GM10847 (cell line): Measurements from ENCODE around the gene RAD51B.

Experiments used
- POLR2A ChIP-seq: IDR thresholded peaks from 2 replicates; pipeline ENCODE4 v1.6.1; 2011; ENCODE audit not compliant: insufficient read length; ENCODE audit errors: extremely low read depth

Gene RAD51B

GRCh38 chr14:68466491-68466977 is 647.0 kb downstream of the RAD51B start:
- TF ChIP-seq POLR2A: no peak

DNA sequence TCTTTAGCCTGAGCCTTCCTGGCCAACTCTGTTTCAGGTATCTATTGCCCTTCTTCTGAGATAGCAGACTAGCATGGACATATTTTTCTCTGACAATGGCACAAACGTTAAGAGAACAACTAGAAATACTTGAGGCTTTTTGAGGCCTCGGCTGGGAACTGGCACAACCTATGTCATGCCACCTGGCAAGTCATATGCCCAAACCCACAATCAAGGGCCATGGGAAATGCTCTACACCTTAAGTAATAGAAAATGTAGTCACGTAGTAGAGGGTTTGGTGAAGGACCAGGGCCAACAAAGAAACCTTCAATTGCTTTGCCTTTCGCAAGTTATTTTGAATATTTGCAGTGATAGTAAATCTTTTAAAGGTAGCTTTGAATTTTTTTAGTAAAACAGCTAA is 647.8 kb downstream of the RAD51B start:
- no peak for TF ChIP-seq POLR2A

DNA sequence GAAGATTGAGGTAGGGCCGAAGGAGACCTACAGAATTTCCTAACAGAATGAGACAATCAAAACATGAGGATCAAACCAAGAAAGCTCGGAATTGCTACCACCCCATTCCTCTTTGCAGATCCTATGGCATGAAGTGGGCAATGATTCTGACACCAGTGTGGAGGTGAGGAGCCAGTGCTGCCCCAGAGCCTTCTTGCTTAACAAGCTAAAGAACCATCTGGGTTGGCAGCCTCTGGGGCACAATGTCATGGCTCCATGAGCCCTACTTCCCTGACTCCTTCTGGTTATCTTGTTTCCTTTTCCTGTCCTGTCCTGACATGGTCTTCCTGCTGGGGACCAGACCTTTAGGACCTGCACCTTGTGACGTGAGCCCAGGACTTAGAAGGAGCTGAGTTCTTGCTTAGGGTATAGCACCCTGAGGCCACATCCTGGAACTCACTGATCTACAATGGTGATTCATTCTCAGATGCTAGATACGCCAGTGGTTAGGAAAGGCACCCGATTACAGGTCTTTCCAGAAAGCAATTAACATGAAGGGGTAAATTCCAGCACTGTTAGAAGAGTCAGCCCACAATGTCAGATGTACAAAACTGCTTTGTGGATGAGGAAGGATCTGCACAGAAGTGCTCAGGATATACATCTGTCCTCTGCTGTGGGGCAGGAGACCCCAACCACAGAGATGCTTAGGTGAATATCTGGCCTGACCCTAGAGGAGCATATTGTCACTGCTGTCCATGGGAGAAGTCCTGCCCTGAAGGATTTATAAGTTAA is 649.0 kb downstream of the RAD51B start:
- TF ChIP-seq POLR2A: no peak

DNA sequence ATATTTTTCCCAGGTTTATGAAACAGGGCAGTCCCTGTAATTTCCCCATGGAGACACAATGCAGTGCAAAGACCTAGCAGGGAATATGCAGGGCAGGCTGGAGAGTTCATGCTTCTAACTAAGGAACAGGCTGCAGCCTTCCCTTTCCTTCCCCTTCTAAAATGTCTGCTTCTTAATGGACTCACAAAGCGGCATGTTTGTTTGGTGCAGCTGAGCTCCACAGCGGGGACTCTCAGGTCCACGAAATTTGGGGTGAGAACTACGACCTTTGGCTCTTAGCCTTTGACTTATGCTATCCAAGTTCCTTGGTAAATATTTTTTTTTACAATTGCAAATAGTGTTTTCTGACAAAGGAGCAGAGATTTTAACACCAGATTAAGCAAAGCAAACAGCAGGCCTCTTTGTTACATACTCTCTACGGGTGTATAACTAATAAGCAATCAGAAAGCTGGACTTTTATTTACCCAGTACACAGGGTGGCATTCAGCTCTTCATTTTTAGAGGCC is 649.7 kb downstream of the RAD51B start:
- no peak for TF ChIP-seq POLR2A

- TF ChIP-seq POLR2A: no peak
Observed at GRCh38 chr14:68470361-68470760, 650.8 kb downstream of the RAD51B start.

GRCh38 chr14:68471029-68471963 is 651.7 kb downstream of the RAD51B start:
- no peak for TF ChIP-seq POLR2A

DNA sequence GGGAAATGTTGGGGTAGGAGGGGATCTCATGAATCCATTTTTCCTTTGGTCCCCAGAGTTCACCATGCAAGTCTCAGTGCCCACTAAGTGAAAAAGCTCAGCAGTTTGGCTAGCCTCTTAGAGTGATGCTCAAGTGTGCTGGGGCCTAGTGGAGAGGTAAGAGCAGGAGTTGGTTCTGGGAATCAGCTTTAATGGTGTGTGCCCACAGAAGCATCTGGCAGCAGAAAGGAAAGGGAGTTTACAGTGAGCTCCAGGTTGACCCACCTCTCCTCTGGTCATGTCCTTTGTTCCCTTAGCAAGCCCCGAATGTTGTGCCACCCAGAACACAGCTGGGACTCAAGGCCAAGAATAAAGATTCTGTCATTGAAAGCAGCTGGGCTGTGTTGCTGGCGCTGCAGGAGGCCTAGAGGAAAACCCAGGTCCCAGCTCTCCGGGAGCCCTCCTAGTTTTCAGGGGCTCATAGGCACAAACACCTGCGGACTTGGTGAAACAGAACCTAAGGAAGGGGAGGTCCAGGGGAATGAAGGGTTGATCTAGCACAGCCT is 652.5 kb downstream of the RAD51B start:
- TF ChIP-seq POLR2A: no peak

- TF ChIP-seq POLR2A: no peak
Observed at GRCh38 chr14:68473069-68473468, 653.5 kb downstream of the RAD51B start.

DNA sequence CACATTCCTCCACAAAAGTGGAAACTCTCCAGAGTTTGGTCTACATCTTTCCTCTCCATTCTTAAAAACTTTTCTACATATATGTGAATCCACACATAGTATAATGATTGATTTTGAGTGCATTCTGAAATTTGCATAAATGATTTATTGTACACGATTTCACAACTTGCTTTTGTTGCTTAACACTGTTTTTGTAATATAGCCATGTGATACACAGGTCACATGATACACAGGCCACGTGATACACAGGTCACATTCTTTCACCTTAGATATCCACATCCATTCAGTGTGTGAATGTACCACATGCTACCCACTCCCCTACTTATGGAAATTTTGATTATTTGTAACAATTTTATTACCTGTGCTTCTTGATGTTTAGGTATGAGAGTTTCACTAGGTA is 654.2 kb downstream of the RAD51B start:
- TF ChIP-seq POLR2A: no peak

DNA sequence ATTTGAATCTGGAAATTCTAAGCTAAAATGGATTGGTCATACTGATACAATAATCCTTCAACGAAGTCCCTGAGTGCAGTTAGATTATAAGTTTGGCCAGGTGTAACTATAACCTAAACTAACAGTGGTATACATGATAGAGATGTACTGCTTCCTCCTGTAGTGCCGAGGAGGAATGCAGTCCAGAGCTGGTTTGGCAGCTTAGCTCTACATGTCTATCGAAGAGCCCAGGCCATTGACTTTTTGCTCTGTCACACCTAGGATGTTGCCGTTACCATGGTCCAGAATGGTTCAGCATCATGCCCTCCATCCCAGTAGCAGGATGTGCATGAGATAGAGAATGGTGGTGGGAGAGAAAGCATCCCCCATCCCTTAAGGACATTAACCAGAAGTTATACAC is 655.2 kb downstream of the RAD51B start:
- TF ChIP-seq POLR2A: no peak

DNA sequence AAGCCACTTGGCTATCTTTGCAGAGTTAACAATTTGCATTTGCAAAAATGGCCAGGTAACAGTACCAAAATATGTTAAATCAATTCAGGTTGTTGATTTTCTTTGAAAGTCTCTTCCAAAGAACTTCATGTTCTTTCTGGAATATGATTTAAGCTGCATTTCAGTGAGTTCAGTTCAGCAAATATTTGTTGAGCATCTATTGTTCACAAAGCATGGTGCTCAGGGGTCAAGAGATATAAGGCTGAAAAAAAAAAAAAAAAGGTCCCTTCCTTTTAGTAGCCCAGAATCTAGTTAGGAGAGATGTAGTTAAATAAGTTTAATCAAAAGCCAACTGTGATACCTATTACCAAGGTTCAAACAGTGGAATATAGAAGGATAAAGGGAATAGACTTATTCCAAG is 656.2 kb downstream of the RAD51B start:
- TF ChIP-seq POLR2A: no peak

- TF ChIP-seq POLR2A: no peak
Observed at GRCh38 chr14:68476212-68477109, 656.9 kb downstream of the RAD51B start.

DNA sequence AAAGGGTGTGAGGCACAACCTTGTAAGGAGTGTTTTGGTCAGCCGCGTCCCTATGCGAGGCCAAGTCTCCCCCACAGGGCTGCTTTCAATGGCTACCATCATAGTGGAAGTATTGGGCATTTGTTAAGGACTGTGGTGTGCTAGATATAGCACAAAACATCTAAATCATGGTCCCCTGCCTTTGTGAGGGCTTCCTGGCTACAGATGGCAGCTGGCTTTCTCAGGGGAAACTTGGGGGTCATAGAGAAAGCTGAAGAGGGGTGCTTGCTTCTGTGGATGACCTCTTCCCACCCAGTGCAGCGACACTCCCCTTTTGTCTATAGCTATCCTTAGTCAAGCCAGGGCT is 657.5 kb downstream of the RAD51B start:
- TF ChIP-seq POLR2A: no peak

DNA sequence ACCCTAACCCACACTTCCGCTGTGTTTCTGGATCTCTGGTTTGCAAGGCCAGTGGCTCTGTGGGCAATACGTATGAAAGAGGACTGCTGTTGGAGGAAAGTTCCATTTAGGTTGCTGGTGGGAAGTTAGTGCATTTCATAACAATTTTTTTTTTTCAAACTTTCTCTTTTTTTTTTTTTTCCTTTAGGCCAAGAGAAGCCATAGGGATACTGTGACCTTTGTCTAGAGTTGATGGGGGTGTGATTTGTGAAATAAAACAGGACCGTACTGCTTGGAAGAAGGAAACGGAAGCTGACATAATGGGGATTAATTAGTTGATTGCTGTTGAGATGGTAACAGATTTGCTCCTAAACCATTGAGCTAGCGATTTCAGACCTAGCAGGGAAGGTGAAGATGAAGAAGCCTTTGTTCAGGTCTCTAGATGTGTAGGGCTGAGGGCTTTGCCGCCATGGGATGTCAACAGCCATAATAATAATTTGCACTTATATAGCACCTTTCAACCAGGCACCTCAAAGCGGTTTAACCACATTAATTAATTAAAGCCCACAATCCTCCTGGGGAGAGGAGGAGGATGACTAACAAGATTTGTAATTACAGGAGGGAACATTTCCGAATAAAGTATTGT is 658.0 kb downstream of the RAD51B start:
- no peak for TF ChIP-seq POLR2A
